IPS-15b (cell line): ENCODE data around the gene POFUT2.

Experiments
- H3K27me3 ChIP-seq: one replicate; pipeline ENCODE4 v1.6.1; 2013; ENCODE audit warnings: low read length; ENCODE audit not compliant: control insufficient read depth, insufficient read depth
- H3K36me3 ChIP-seq: one replicate; pipeline ENCODE4 v1.6.1; 2013; ENCODE audit warnings: low read length; ENCODE audit not compliant: control insufficient read depth, insufficient read depth
- H3K4me1 ChIP-seq: one replicate; pipeline ENCODE4 v1.6.1; 2013; ENCODE audit warnings: mild to moderate bottlenecking, low read length; ENCODE audit not compliant: control insufficient read depth, insufficient read depth
- H3K4me3 ChIP-seq: one replicate; pipeline ENCODE4 v1.5.1; 2013; ENCODE audit warnings: low read depth, low read length
- H3K9ac ChIP-seq: one replicate; pipeline ENCODE4 v1.6.1; 2013; ENCODE audit warnings: low read depth, mild to moderate bottlenecking, low read length
- H3K9me3 ChIP-seq: one replicate; pipeline ENCODE4 v1.6.1; 2013; ENCODE audit warnings: mild to moderate bottlenecking, low read length; ENCODE audit not compliant: control insufficient read depth, insufficient read depth

The POFUT2 gene

GRCh38 chr21:45299864-45300785, 12.4 kb upstream of the POFUT2 start:
- H3K9me3 ChIP-seq, result no peaks in the 10 kb centered on the region
- no peak overlapping the region for H3K4me3 ChIP-seq
- no peaks in the 10 kb centered on the region for H3K27me3 ChIP-seq
- no peaks in the 10 kb centered on the region for H3K36me3 ChIP-seq
- no peak overlapping the region for H3K9ac ChIP-seq
- no peaks in the 10 kb centered on the region for H3K4me1 ChIP-seq

- Histone ChIP-seq H3K36me3 (no peaks in the 10 kb centered on the region), H3K9ac (no peak overlapping the region), H3K9me3 (no peaks in the 10 kb centered on the region), H3K4me1 (no peaks in the 10 kb centered on the region), H3K27me3 (no peaks in the 10 kb centered on the region), H3K4me3 (no peak overlapping the region)
Observed at GRCh38 chr21:45299026-45299863, 11.6 kb upstream of the POFUT2 start.

GRCh38 chr21:45297869-45298268, 10.2 kb upstream of the POFUT2 start:
- no peaks in the 10 kb centered on the region for H3K9me3 ChIP-seq
- H3K4me3 ChIP-seq, result no peak overlapping the region
- H3K4me1 ChIP-seq, result no peaks in the 10 kb centered on the region
- H3K9ac ChIP-seq, result no peak overlapping the region
- no peaks in the 10 kb centered on the region for H3K36me3 ChIP-seq
- no peaks in the 10 kb centered on the region for H3K27me3 ChIP-seq

GRCh38 chr21:45297329-45297728, 9.6 kb upstream of the POFUT2 start:
- Histone ChIP-seq H3K9me3 (no peaks in the 10 kb centered on the region), H3K4me1 (no peaks in the 10 kb centered on the region), H3K36me3 (no peaks in the 10 kb centered on the region), H3K4me3 (no peak overlapping the region), H3K27me3 (no peaks in the 10 kb centered on the region), H3K9ac (no peak overlapping the region)

GRCh38 chr21:45296638-45297037, 8.9 kb upstream of the POFUT2 start:
- Histone ChIP-seq H3K4me3 (no peak overlapping the region), H3K36me3 (no peaks in the 10 kb centered on the region), H3K4me1 (no peaks in the 10 kb centered on the region), H3K9me3 (no peaks in the 10 kb centered on the region), H3K27me3 (no peaks in the 10 kb centered on the region), H3K9ac (no peak overlapping the region)

GRCh38 chr21:45295576-45296365, 8.1 kb upstream of the POFUT2 start:
- Histone ChIP-seq H3K4me3 (no peak overlapping the region), H3K27me3 (no peaks in the 10 kb centered on the region), H3K9ac (no peak overlapping the region), H3K4me1 (no peaks in the 10 kb centered on the region), H3K9me3 (no peaks in the 10 kb centered on the region), H3K36me3 (no peaks in the 10 kb centered on the region)

- H3K9ac ChIP-seq, result peak overlapping the region; percentile 65
- no peaks in the 10 kb centered on the region for H3K9me3 ChIP-seq
- H3K36me3 ChIP-seq, result no peaks in the 10 kb centered on the region
- no peaks in the 10 kb centered on the region for H3K27me3 ChIP-seq
- no peaks in the 10 kb centered on the region for H3K4me1 ChIP-seq
- H3K4me3 ChIP-seq, result no peak overlapping the region
Observed at GRCh38 chr21:45294509-45295291, 7.0 kb upstream of the POFUT2 start.

- no peaks in the 10 kb centered on the region for H3K4me1 ChIP-seq
- H3K9ac ChIP-seq, result peak overlapping the region; percentile 47
- H3K9me3 ChIP-seq, result no peaks in the 10 kb centered on the region
- H3K4me3 ChIP-seq, result no peak overlapping the region
- no peaks in the 10 kb centered on the region for H3K36me3 ChIP-seq
- no peaks in the 10 kb centered on the region for H3K27me3 ChIP-seq
Observed at GRCh38 chr21:45293726-45294401, 6.2 kb upstream of the POFUT2 start.

- Histone ChIP-seq H3K9ac (no peak overlapping the region), H3K36me3 (no peaks in the 10 kb centered on the region), H3K27me3 (no peaks in the 10 kb centered on the region), H3K9me3 (no peaks in the 10 kb centered on the region), H3K4me3 (no peak overlapping the region), H3K4me1 (no peaks in the 10 kb centered on the region)
Observed at GRCh38 chr21:45293220-45293725, 5.6 kb upstream of the POFUT2 start.

GRCh38 chr21:45292399-45293219, 4.9 kb upstream of the POFUT2 start:
- H3K4me3 ChIP-seq, result no peak overlapping the region
- H3K9me3 ChIP-seq, result no peaks in the 10 kb centered on the region
- no peaks in the 10 kb centered on the region for H3K27me3 ChIP-seq
- no peaks in the 10 kb centered on the region for H3K36me3 ChIP-seq
- H3K4me1 ChIP-seq, result no peaks in the 10 kb centered on the region
- no peak overlapping the region for H3K9ac ChIP-seq
